Mammary epithelial cell (primary cell): ENCODE results near the gene SLC1A4.

ENCODE experiments used
- CTCF ChIP-seq, 2 donors: IDR thresholded peaks in 1 of 2; conservative IDR thresholded peaks in 1 of 2; 2 replicates each; pipeline ENCODE4 v1.5.1; 2011 to 2012; ENCODE audit warnings: inconsistent platforms in 2 of 2, low read length in 2 of 2, mild to moderate bottlenecking in 2 of 2, control low read depth in 1 of 2, low read depth in 1 of 2; ENCODE audit not compliant: insufficient read depth in 1 of 2; ENCODE audit errors: extremely low read depth in 1 of 2
- EZH2 ChIP-seq: IDR thresholded peaks from 2 replicates; pipeline ENCODE4 v1.6.1; 2012; ENCODE audit warnings: low read length, inconsistent platforms, borderline replicate concordance

GRCh38 chr2:64955467-64955866 is 33.7 kb upstream of the SLC1A4 start:
- no peak for TF ChIP-seq CTCF (conservative IDR thresholded peaks at IDR 0.05 in 1 of 2, IDR thresholded peaks at IDR 0.05 in 1 of 2; ENCODE audit: extremely low read depth in 1 of 2, insufficient read depth in 1 of 2, low read depth in 1 of 2, low read length in 2 of 2)
- no peak for TF ChIP-seq EZH2
